ENCODE data around the gene USP43.

GRCh38 chr17:9702482-9702881, 57.2 kb downstream of the USP43 start:
- TF ChIP-seq EZH2 (IDR thresholded peaks at IDR 0.05), result no peak
- TF ChIP-seq POLR2AphosphoS5 (IDR thresholded peaks at IDR 0.05; ENCODE audit: borderline replicate concordance, low read depth, low read length), result no peak

All from SK-N-MC (cell line).